Measurements from ENCODE around the gene FST.

GRCh38 chr5:53479045-53479589 lies 1.3 kb upstream of the FST start:
- TF ChIP-seq EZH2 (IDR thresholded peaks at IDR 0.05; ENCODE audit: insufficient read depth, poor library complexity, severe bottlenecking) (no peak), EZH2phosphoT487 (IDR thresholded peaks at IDR 0.05; ENCODE audit: insufficient read depth, low read depth) (no peak)
